Measurements from ENCODE around the gene DLGAP4.

DNA sequence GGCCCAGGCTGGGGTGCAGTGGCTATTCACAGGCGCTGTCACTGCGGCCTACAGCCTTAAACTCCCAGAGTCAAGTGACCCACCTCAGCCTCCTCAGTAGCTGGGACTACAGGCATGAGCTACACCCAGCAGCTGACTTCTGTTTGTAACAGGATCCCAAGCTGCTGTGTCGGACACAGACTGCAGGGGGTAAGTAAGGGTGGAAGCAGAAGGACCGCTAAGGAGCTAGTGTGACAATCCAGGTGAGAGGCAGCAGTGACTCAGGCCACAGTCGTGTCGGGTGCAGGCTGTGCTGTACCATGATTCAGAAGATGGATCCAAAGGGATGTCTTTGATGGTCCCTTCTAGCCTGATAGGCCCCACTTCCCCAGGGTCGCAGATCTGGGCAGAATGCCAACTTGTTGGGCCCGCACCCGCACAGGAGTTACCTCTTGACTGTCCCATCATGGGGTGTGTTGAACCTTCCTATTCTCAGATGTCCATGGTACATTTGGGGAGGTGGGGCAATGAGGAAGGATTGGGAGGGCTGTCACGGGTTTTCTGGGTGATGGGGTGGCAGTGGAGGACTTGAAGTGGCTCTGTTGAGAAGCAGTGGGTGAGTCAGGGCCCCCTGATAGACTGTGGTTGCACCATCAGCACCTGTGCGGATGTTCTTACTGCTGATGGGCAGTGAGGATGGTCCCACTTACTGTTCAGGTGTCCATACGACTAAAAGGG is 44.6 kb upstream of the DLGAP4 start:
- TF ChIP-seq CTCF (IDR thresholded peaks at IDR 0.05) (no peak), POLR2A (IDR thresholded peaks at IDR 0.05) (no peak), POLR2AphosphoS5 (IDR thresholded peaks at IDR 0.05) (no peak), EP300 (IDR thresholded peaks at IDR 0.05; ENCODE audit: low read depth) (no peak)
